GM12865 (cell line): ENCODE data around the gene JAZF1.

Experiments used
- DNase-seq: peaks from one replicate; pipeline ENCODE4 v3.0.0; 2010; ENCODE audit warnings: low read depth
- H3K4me3 ChIP-seq: 2 replicates; pipeline ENCODE4 v1.5.1; 2011; ENCODE audit warnings: mild to moderate bottlenecking, low read depth, low read length, control low read depth
- CTCF ChIP-seq: IDR thresholded peaks from 2 replicates; pipeline ENCODE4 v1.5.1; 2011; ENCODE audit warnings: low read length, control low read depth, low read depth, inconsistent platforms; ENCODE audit not compliant: insufficient read depth; ENCODE audit errors: missing control alignments

Gene JAZF1

GRCh38 chr7:28088901-28089714 is 91.5 kb downstream of the JAZF1 start:
- DNase-seq: no peak
- TF ChIP-seq CTCF: no peak
- H3K4me3 ChIP-seq: no peak overlapping the region

GRCh38 chr7:28088032-28088431 is 92.6 kb downstream of the JAZF1 start:
- DNase-seq: no peak
- no peak overlapping the region for H3K4me3 ChIP-seq
- no peak for TF ChIP-seq CTCF

- H3K4me3 ChIP-seq: no peak overlapping the region
- DNase-seq: no peak
- no peak for TF ChIP-seq CTCF
These were observed 94.4 kb downstream of the JAZF1 start for GRCh38 chr7:28086198-28086597.

- TF ChIP-seq CTCF: no peak
- DNase-seq: no peak
- no peak overlapping the region for H3K4me3 ChIP-seq
These were observed 96.3 kb downstream of the JAZF1 start for GRCh38 chr7:28083998-28084985.

- DNase-seq: no peak
- H3K4me3 ChIP-seq: no peak overlapping the region
- TF ChIP-seq CTCF: no peak
These were observed 97.2 kb downstream of the JAZF1 start for GRCh38 chr7:28083164-28083997.

- no peak overlapping the region for H3K4me3 ChIP-seq
- no peak for DNase-seq
- TF ChIP-seq CTCF: no peak
These were observed 98.5 kb downstream of the JAZF1 start for GRCh38 chr7:28082071-28082470.
